GM23338 (cell line): ENCODE results near the gene BCAS1. TPM values are rescaled to one million over a fixed set of nuclear protein-coding genes. Genes with fewer than 3 reads are reported as not detected.

ENCODE experiments used
- ATAC-seq: fragments of 200-7000 bp; cut with Tn5 transposase; 3 replicates; pipeline ENCODE4 v1.9.1; 2020
- DNase-seq: peaks from one replicate; pipeline ENCODE4 v3.0.0-alpha.2; 2015; ENCODE audit warnings: low spot score
- H2AFZ ChIP-seq: fragments of 200-600 bp; sonication (generic); 2 replicates; pipeline ENCODE4 v1.8.0; 2016; ENCODE audit warnings: antibody characterized with exemption, mild to moderate bottlenecking, moderate library complexity
- H3F3A ChIP-seq: fragments of 200-600 bp; sonication (generic); replicated peaks from 2 replicates; pipeline ENCODE4 v1.8.0; 2017; ENCODE audit warnings: antibody characterized with exemption, mixed run types, low read depth
- H3K27ac ChIP-seq: fragments of 200-600 bp; sonication (generic); 2 replicates; pipeline ENCODE4 v1.6.1; 2016; ENCODE audit warnings: low read depth
- H3K27me3 ChIP-seq: fragments of 200-600 bp; sonication (generic); 2 replicates; pipeline ENCODE4 v1.8.0; 2016; ENCODE audit warnings: mild to moderate bottlenecking, mixed run types, moderate library complexity; ENCODE audit not compliant: insufficient read depth
- H3K36me3 ChIP-seq: fragments of 200-600 bp; sonication (generic); 2 replicates; pipeline ENCODE4 v1.8.0; 2016; ENCODE audit warnings: mild to moderate bottlenecking; ENCODE audit not compliant: insufficient read depth
- H3K4me1 ChIP-seq: fragments of 200-600 bp; sonication (generic); 2 replicates; pipeline ENCODE4 v1.8.0; 2016; ENCODE audit warnings: mild to moderate bottlenecking, moderate library complexity; ENCODE audit not compliant: insufficient read depth
- H3K4me2 ChIP-seq: fragments of 200-600 bp; sonication (generic); 2 replicates; pipeline ENCODE4 v1.7.1; 2017; ENCODE audit warnings: mixed run types
- H3K4me3 ChIP-seq: fragments of 200-600 bp; sonication (generic); 2 replicates; pipeline ENCODE4 v1.6.1; 2016; ENCODE audit warnings: mixed run types
- H3K79me2 ChIP-seq: fragments of 200-600 bp; sonication (generic); replicated peaks from 2 replicates; pipeline ENCODE4 v1.8.0; 2017; ENCODE audit warnings: mild to moderate bottlenecking; ENCODE audit not compliant: insufficient read depth
- H3K9me2 ChIP-seq: fragments of 200-600 bp; sonication (generic); 2 replicates; pipeline ENCODE4 v1.8.0; 2017; ENCODE audit not compliant: insufficient read depth
- H4K20me1 ChIP-seq: fragments of 200-600 bp; sonication (generic); replicated peaks from 2 replicates; pipeline ENCODE4 v1.8.0; 2017; ENCODE audit warnings: mild to moderate bottlenecking; ENCODE audit not compliant: insufficient read depth
- H3K27ac Mint-ChIP-seq: 2 replicates; pipeline ENCODE4 v1.8.0; 2020; ENCODE audit warnings: inconsistent platforms, mild to moderate bottlenecking, moderate library complexity, mixed read lengths
- H3K27me3 Mint-ChIP-seq: 3 replicates; pipeline ENCODE4 v1.8.0; 2022; ENCODE audit warnings: low read depth, mild to moderate bottlenecking, moderate library complexity, mixed read lengths, inconsistent platforms; ENCODE audit not compliant: insufficient read depth, poor library complexity
- H3K36me3 Mint-ChIP-seq: 3 replicates; pipeline ENCODE4 v1.8.0; 2021; ENCODE audit warnings: low read depth, mild to moderate bottlenecking, inconsistent platforms, moderate library complexity, mixed read lengths
- H3K4me1 Mint-ChIP-seq: 3 replicates; pipeline ENCODE4 v1.8.0; 2020; ENCODE audit warnings: mild to moderate bottlenecking, inconsistent platforms, mixed read lengths
- H3K4me3 Mint-ChIP-seq: 3 replicates; pipeline ENCODE4 v1.8.0; 2021; ENCODE audit warnings: moderate library complexity, mild to moderate bottlenecking, inconsistent platforms, mixed read lengths
- H3K9me3 Mint-ChIP-seq: 3 replicates; pipeline ENCODE4 v1.8.0; 2020; ENCODE audit warnings: moderate library complexity, mild to moderate bottlenecking, inconsistent platforms, mixed read lengths
- CTCF ChIP-seq, 2 experiments: fragments of 200-600 bp in 1 of 2; sonication (generic) in 1 of 2; conservative IDR thresholded peaks; 2 replicates each; pipeline versions ENCODE4 v1.5.1 to v1.6.1; 2016 to 2017; ENCODE audit warnings: antibody characterized with exemption in 2 of 2, low read depth in 2 of 2, mild to moderate bottlenecking in 2 of 2, moderate library complexity in 1 of 2
- ETS1 ChIP-seq: IDR thresholded peaks from 2 replicates; pipeline ENCODE4 v1.6.1; 2016; ENCODE audit warnings: antibody characterized with exemption
- EZH2 ChIP-seq: fragments of 200-600 bp; sonication (generic); IDR thresholded peaks from one replicate; pipeline ENCODE4 v1.8.0; 2017; ENCODE audit warnings: antibody characterized with exemption, mild to moderate bottlenecking, low read depth; ENCODE audit not compliant: unreplicated experiment
- NANOG ChIP-seq: IDR thresholded peaks from 2 replicates; pipeline ENCODE4 v1.6.1; 2016; ENCODE audit warnings: antibody characterized with exemption, borderline replicate concordance
- REST ChIP-seq: IDR thresholded peaks from one replicate; pipeline ENCODE4 v1.6.1; 2018; ENCODE audit warnings: antibody characterized with exemption; ENCODE audit not compliant: unreplicated experiment
- ZNF462 ChIP-seq: fragments of 250-450 bp; sonication (Bioruptor Pico); IDR thresholded peaks from 2 replicates; pipeline ENCODE4 v1.5.0; 2020; ENCODE audit warnings: mild to moderate bottlenecking, moderate library complexity
- polyA plus RNA-seq: library from polyadenylated mRNA; unstranded; fragments of >200 nt; fragmentation: Nextera tagmentation; extraction: Ambion mirVana; gene quantifications from 2 replicates; pipeline ENCODE4 v1.2.1, GENCODE V29; 2016
- total RNA-seq: library from RNA; depleted of rRNA; stranded (reverse); fragments of >200 nt; shearing (Covaris generic); gene quantifications from 2 replicates; pipeline ENCODE4 v1.2.3, GENCODE V29; 2014

The BCAS1 gene
- total and polyA plus RNA-seq, 2 experiments from 2014 or later: 0.17 to 0.19 TPM

GRCh38 chr20:54068966-54069365, 1.4 kb downstream of the BCAS1 start:
- Histone ChIP-seq H4K20me1 (no peaks in the 10 kb centered on the region), H3K27ac (no peak overlapping the region), H3F3A (no peaks in the 10 kb centered on the region; the same call in 1 of the 2 replicates), H3K4me2 (peak overlapping the region; percentile 46; the same call in 1 of the 2 replicates), H3K36me3 (no peaks in the 10 kb centered on the region), H3K79me2 (no peaks in the 10 kb centered on the region), H3K9me2 (no peaks in the 10 kb centered on the region), H3K4me3 (no peak overlapping the region), H3K27me3 (no peaks in the 10 kb centered on the region), H3K4me1 (peaks cover 39% of the 10 kb centered on the region), H2AFZ (peak overlapping the region; percentile 88)
- DNase-seq (peak; percentile 4), ATAC-seq (peak; percentile 52)
- H3K36me3 Mint-ChIP-seq: no peaks in the 10 kb centered on the region
- TF ChIP-seq ETS1 (no peak), ZNF462 (CRISPR knock-in tag) (no peak), REST (no peak), EZH2 (no peak), CTCF (conservative IDR thresholded peaks at IDR 0.05; ENCODE audit: low read depth in 2 of 2) (no peak), NANOG (no peak)
- no peak overlapping the region for H3K4me3 Mint-ChIP-seq
- H3K4me1 Mint-ChIP-seq: peaks cover 42% of the 10 kb centered on the region
- H3K27me3 Mint-ChIP-seq: peaks cover 2% of the 10 kb centered on the region
- H3K27ac Mint-ChIP-seq: no peak overlapping the region; the same call in 1 of the 2 replicates
- no peaks in the 10 kb centered on the region for H3K9me3 Mint-ChIP-seq
